DND-41 (cell line): ENCODE measurements around the gene TSKS.

Experiments used
- ATAC-seq: fragments of 200-7000 bp; cut with Tn5 transposase; 3 replicates; pipeline ENCODE4 v1.9.1; 2021; ENCODE audit warnings: low read depth; ENCODE audit not compliant: insufficient read depth
- DNase-seq: peaks from one replicate; pipeline ENCODE4 v3.0.0-alpha.2; 2020
- H2AFZ ChIP-seq: 2 replicates; pipeline ENCODE4 v1.6.0; 2012; ENCODE audit warnings: low read depth, low read length
- H3K27ac ChIP-seq: 2 replicates; pipeline ENCODE4 v1.5.1; 2012; ENCODE audit warnings: low read length, inconsistent platforms
- H3K27me3 ChIP-seq: fragments of 200-600 bp; sonication (generic); 2 replicates; pipeline ENCODE4 v1.6.0; 2012; ENCODE audit warnings: low read length, mild to moderate bottlenecking, inconsistent platforms; ENCODE audit not compliant: insufficient read depth, poor library complexity
- H3K36me3 ChIP-seq: 2 replicates; pipeline ENCODE4 v1.5.1; 2012; ENCODE audit warnings: low read length, inconsistent platforms; ENCODE audit not compliant: insufficient read depth
- H3K4me1 ChIP-seq: 2 replicates; pipeline ENCODE4 v1.5.1; 2012; ENCODE audit warnings: mild to moderate bottlenecking, low read length; ENCODE audit not compliant: insufficient read depth
- H3K4me2 ChIP-seq: 2 replicates; pipeline ENCODE4 v1.6.0; 2012; ENCODE audit warnings: mild to moderate bottlenecking, moderate library complexity, low read length, inconsistent platforms; ENCODE audit not compliant: insufficient read depth
- H3K4me3 ChIP-seq, 2 experiments: fragments of 200-600 bp in 1 of 2; shearing (Covaris generic) in 1 of 2; 2 replicates each; pipeline ENCODE4 v1.5.1; 2012 to 2016; ENCODE audit warnings: inconsistent platforms in 2 of 2, low read length in 2 of 2, mild to moderate bottlenecking in 2 of 2, low read depth in 1 of 2, moderate library complexity in 1 of 2
- H3K79me2 ChIP-seq: 2 replicates; pipeline ENCODE4 v1.6.0; 2012; ENCODE audit warnings: low read length, inconsistent platforms; ENCODE audit not compliant: insufficient read depth
- H3K9ac ChIP-seq: 2 replicates; pipeline ENCODE4 v1.6.0; 2012; ENCODE audit warnings: low read depth, mild to moderate bottlenecking, inconsistent platforms, low read length, moderate library complexity
- H3K9me3 ChIP-seq: 2 replicates; pipeline ENCODE4 v1.5.1; 2012; ENCODE audit warnings: low read length, moderate library complexity, mild to moderate bottlenecking, inconsistent platforms; ENCODE audit not compliant: insufficient read depth, severe bottlenecking
- H4K20me1 ChIP-seq: 2 replicates; pipeline ENCODE4 v1.6.0; 2012; ENCODE audit warnings: low read length; ENCODE audit not compliant: insufficient read depth
- EZH2 ChIP-seq: IDR thresholded peaks from 3 replicates; pipeline ENCODE4 v1.6.1; 2012; ENCODE audit warnings: borderline replicate concordance, low read depth, mild to moderate bottlenecking, moderate library complexity, low read length, inconsistent platforms; ENCODE audit not compliant: severe bottlenecking
- TF ChIP-seq, protein P1 (sequence below): IDR thresholded peaks from 2 replicates; pipeline ENCODE4 v1.5.1; 2012; ENCODE audit warnings: borderline replicate concordance, low read length, moderate library complexity, mild to moderate bottlenecking; ENCODE audit not compliant: poor library complexity, severe bottlenecking; ENCODE audit errors: extremely low read depth

The TSKS gene

DNA sequence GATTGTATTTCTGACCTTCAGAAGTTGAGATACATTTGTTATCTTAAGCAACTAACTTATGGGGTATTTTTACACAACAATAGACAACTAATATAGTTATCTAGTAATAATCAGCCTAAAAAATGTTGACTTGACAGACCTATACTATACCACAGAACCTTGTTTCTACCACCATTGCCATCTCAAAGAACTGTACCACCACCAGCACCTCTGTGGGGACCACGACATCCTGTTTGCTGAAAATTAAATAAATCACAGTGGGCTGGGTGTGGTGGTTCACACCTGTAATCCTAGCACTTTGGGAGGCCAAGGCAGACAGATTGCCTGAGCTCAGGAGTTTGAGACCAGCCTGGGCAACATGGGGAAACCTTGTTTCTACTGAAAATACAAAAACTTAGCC is 24.0 kb downstream of the TSKS start:
- Histone ChIP-seq H3K36me3 (no peaks in the 10 kb centered on the region), H3K4me2 (no peak overlapping the region), H3K9ac (no peak overlapping the region), H3K9me3 (no peaks in the 10 kb centered on the region), H2AFZ (no peak overlapping the region), H3K27me3 (no peaks in the 10 kb centered on the region), H3K4me3 (no peak overlapping the region), H3K27ac (no peak overlapping the region), H4K20me1 (no peaks in the 10 kb centered on the region), H3K4me1 (no peaks in the 10 kb centered on the region), H3K79me2 (no peaks in the 10 kb centered on the region)
- ATAC-seq (no peak), DNase-seq (no peak)
- TF ChIP-seq, protein P1, sequence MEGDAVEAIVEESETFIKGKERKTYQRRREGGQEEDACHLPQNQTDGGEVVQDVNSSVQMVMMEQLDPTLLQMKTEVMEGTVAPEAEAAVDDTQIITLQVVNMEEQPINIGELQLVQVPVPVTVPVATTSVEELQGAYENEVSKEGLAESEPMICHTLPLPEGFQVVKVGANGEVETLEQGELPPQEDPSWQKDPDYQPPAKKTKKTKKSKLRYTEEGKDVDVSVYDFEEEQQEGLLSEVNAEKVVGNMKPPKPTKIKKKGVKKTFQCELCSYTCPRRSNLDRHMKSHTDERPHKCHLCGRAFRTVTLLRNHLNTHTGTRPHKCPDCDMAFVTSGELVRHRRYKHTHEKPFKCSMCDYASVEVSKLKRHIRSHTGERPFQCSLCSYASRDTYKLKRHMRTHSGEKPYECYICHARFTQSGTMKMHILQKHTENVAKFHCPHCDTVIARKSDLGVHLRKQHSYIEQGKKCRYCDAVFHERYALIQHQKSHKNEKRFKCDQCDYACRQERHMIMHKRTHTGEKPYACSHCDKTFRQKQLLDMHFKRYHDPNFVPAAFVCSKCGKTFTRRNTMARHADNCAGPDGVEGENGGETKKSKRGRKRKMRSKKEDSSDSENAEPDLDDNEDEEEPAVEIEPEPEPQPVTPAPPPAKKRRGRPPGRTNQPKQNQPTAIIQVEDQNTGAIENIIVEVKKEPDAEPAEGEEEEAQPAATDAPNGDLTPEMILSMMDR = no peak
- TF ChIP-seq EZH2 = no peak

DNA sequence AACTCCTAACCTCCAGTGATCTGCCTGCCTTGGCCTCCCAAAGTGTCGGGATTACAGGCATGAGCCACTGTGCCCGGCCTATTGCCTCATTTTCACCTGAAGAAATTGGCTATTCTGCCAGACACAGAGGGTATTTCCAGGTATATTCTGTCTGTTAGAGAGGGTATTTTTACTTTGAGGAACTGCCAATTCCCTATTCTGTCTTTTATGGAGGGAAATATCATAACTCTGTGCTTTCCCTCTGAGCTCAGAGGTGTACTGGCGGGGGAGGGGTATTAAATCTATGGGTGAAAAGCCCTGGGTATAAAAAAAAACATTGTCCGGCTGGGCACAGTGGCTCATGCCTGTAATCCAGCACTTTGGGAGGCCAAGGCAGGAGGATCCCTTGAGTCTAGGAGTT is 24.8 kb downstream of the TSKS start:
- TF ChIP-seq, protein P1 = no peak
- no peak for TF ChIP-seq EZH2
- H3K27ac ChIP-seq = no peak overlapping the region
- ATAC-seq = no peak
- no peaks in the 10 kb centered on the region for H4K20me1 ChIP-seq
- no peaks in the 10 kb centered on the region for H3K36me3 ChIP-seq
- no peak overlapping the region for H3K4me3 ChIP-seq
- H3K9ac ChIP-seq = no peak overlapping the region
- H3K79me2 ChIP-seq = no peaks in the 10 kb centered on the region
- DNase-seq = no peak
- no peaks in the 10 kb centered on the region for H3K4me1 ChIP-seq
- H3K27me3 ChIP-seq = no peaks in the 10 kb centered on the region
- H2AFZ ChIP-seq = no peak overlapping the region
- no peak overlapping the region for H3K4me2 ChIP-seq
- no peaks in the 10 kb centered on the region for H3K9me3 ChIP-seq

- no peak overlapping the region for H2AFZ ChIP-seq
- no peaks in the 10 kb centered on the region for H4K20me1 ChIP-seq
- H3K9me3 ChIP-seq = no peaks in the 10 kb centered on the region
- no peak overlapping the region for H3K4me2 ChIP-seq
- no peaks in the 10 kb centered on the region for H3K27me3 ChIP-seq
- H3K9ac ChIP-seq = no peak overlapping the region
- no peaks in the 10 kb centered on the region for H3K4me1 ChIP-seq
- no peaks in the 10 kb centered on the region for H3K79me2 ChIP-seq
- TF ChIP-seq, protein P1 = no peak
- no peak for TF ChIP-seq EZH2
- no peak overlapping the region for H3K27ac ChIP-seq
- DNase-seq = no peak
- ATAC-seq = no peak
- H3K36me3 ChIP-seq = no peaks in the 10 kb centered on the region
- no peak overlapping the region for H3K4me3 ChIP-seq
Measured at GRCh38 chr19:49730166-49730565, 32.9 kb downstream of the TSKS start.
